Activated naive CD4-positive, alpha-beta T cell treated with anti-CD3 and anti-CD28 coated beads, Interleukin-2, amount 50 U/mL, for 16 hours (primary cell): ENCODE data around the gene FAM8A1.

ENCODE experiments used
- DNase-seq: peaks from one replicate; pipeline ENCODE4 v3.0.0-alpha.2; 2020

FAM8A1 gene

GRCh38 chr6:17602888-17603287 is 2.8 kb downstream of the FAM8A1 start:
- no peak for DNase-seq

- no peak for DNase-seq
Measured at GRCh38 chr6:17606606-17607005, 6.5 kb downstream of the FAM8A1 start.

GRCh38 chr6:17610835-17611234 is 10.7 kb downstream of the FAM8A1 start:
- no peak for DNase-seq

- DNase-seq: no peak
Measured at GRCh38 chr6:17612048-17612447, 11.9 kb downstream of the FAM8A1 start.

GRCh38 chr6:17615794-17616193 is 15.7 kb downstream of the FAM8A1 start:
- DNase-seq: no peak

GRCh38 chr6:17621003-17621402 is 20.9 kb downstream of the FAM8A1 start:
- no peak for DNase-seq

GRCh38 chr6:17622144-17622543 is 22.0 kb downstream of the FAM8A1 start:
- DNase-seq: no peak

- no peak for DNase-seq
Measured at GRCh38 chr6:17624396-17624795, 24.3 kb downstream of the FAM8A1 start.

- DNase-seq: no peak
Measured at GRCh38 chr6:17628873-17629272, 28.8 kb downstream of the FAM8A1 start.

- DNase-seq: no peak
Measured at GRCh38 chr6:17629824-17630510, 29.9 kb downstream of the FAM8A1 start.

- no peak for DNase-seq
Measured at GRCh38 chr6:17630511-17631073, 30.5 kb downstream of the FAM8A1 start.

- no peak for DNase-seq
Measured at GRCh38 chr6:17632934-17633333, 32.8 kb downstream of the FAM8A1 start.

GRCh38 chr6:17633465-17634188 is 33.5 kb downstream of the FAM8A1 start:
- no peak for DNase-seq

- no peak for DNase-seq
Measured at GRCh38 chr6:17635568-17635967, 35.5 kb downstream of the FAM8A1 start.

- DNase-seq: no peak
Measured at GRCh38 chr6:17638212-17638715, 38.2 kb downstream of the FAM8A1 start.

GRCh38 chr6:17640477-17640917 is 40.4 kb downstream of the FAM8A1 start:
- DNase-seq: no peak

GRCh38 chr6:17648745-17649144 is 48.6 kb downstream of the FAM8A1 start:
- DNase-seq: no peak

- DNase-seq: no peak
Measured at GRCh38 chr6:17650656-17651309, 50.7 kb downstream of the FAM8A1 start.

GRCh38 chr6:17653198-17653882 is 53.2 kb downstream of the FAM8A1 start:
- DNase-seq: no peak

GRCh38 chr6:17656092-17656491 is 56.0 kb downstream of the FAM8A1 start:
- DNase-seq: no peak

GRCh38 chr6:17656644-17657043 is 56.5 kb downstream of the FAM8A1 start:
- no peak for DNase-seq
